PC-3 (cell line): Measurements from ENCODE around the gene EID3.

Experiments
- CTCF ChIP-seq: fragments of 300-600 bp; sonication (generic); conservative IDR thresholded peaks from 2 replicates; pipeline ENCODE4 v1.5.1; 2017; ENCODE audit warnings: antibody characterized with exemption, low read depth, mild to moderate bottlenecking, low read length
- EZH2 ChIP-seq: fragments of 300-600 bp; sonication (generic); IDR thresholded peaks from one replicate; pipeline ENCODE4 v1.6.1; 2017; ENCODE audit warnings: antibody characterized with exemption, mild to moderate bottlenecking, low read length; ENCODE audit not compliant: unreplicated experiment
- EZH2phosphoT487 ChIP-seq: fragments of 300-600 bp; sonication (generic); IDR thresholded peaks from 2 replicates; pipeline ENCODE4 v1.6.1; 2018; ENCODE audit warnings: mild to moderate bottlenecking, antibody characterized with exemption, low read length, borderline replicate concordance

DNA sequence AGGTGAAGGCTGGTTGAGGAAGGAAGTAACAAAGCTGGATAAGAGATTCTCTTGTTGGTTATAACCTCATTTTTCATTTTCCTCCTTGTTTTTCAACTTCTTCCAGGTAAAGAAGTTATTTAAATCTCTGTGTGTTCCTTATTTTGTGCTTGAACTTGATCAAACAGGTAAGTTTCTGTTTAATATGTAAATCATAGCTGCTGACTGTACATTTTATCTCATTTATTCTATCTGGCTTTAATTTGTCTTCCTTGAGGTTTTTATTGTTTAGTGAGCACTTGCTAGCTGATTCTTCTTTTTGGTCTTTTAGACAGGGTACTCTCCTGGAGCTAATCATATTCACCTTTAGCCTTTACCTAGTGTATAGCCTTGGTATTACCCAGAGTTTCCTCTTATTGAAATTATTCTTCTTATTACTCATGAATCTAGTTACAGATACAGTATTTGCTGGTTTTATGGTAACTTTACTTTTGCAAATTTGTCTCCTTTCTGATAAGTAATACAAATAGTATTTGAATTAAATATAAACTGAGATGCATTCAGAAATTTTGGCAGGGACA is 45.5 kb upstream of the EID3 start:
- no peak for TF ChIP-seq EZH2
- TF ChIP-seq CTCF: no peak
- no peak for TF ChIP-seq EZH2phosphoT487
